Upper lobe of left lung (tissue), 4 donors: Measurements from ENCODE around the gene FOXP4.

Source experiments
- CTCF ChIP-seq, 6 experiments: fragments of 450-650 bp in 4 of 6; fragments of 200-600 bp in 2 of 6; sonication (generic) in 2 of 6; IDR thresholded peaks; one replicate each; pipeline ENCODE4 v1.5.1; 2016 to 2019; ENCODE audit warnings: antibody characterized with exemption in 6 of 6
- EP300 ChIP-seq, 4 donors: sonication (generic); formaldehyde crosslinking; IDR thresholded peaks; one replicate each; pipeline ENCODE4 v1.5.1; 2017; ENCODE audit warnings: antibody characterized with exemption in 4 of 4, control low read depth in 2 of 4
- POLR2A ChIP-seq, 4 donors: fragments of 450-650 bp; IDR thresholded peaks; one replicate each; pipeline ENCODE4 v1.5.1; 2016 to 2017; ENCODE audit warnings: antibody characterized with exemption in 4 of 4, mild to moderate bottlenecking in 2 of 4
- POLR2AphosphoS5 ChIP-seq, 2 donors: sonication (generic); formaldehyde crosslinking; IDR thresholded peaks; one replicate each; pipeline ENCODE4 v1.5.1; 2017; ENCODE audit warnings: antibody characterized with exemption in 2 of 2

- no peak for TF ChIP-seq CTCF (IDR thresholded peaks at IDR 0.05)
- TF ChIP-seq POLR2A (IDR thresholded peaks at IDR 0.05) = no peak
- TF ChIP-seq POLR2AphosphoS5 (IDR thresholded peaks at IDR 0.05) = no peak
- no peak for TF ChIP-seq EP300 (IDR thresholded peaks at IDR 0.05)
These were observed 43.6 kb upstream of the FOXP4 start for GRCh38 chr6:41502566-41502916.
